RWPE1 (cell line): Measurements from ENCODE around the gene RELA.

Experiments
- CTCF ChIA-PET: fragments of 350-600 bp; sonication (Branson Sonifier 250); formaldehyde crosslinking; extraction: SDS; loops from one replicate; lab custom pipeline; 2021; lab: Yijun Ruan, JAX
- POLR2A ChIA-PET: fragments of 400-600 bp; formaldehyde crosslinking; extraction: SDS; loops from one replicate; lab custom pipeline; 2020; ENCODE audit warnings: antibody characterized with exemption; ENCODE audit not compliant: low non-redundant PET; lab: Yijun Ruan, JAX
- DNase-seq: peaks from one replicate; pipeline ENCODE4 v3.0.0; 2012; ENCODE audit warnings: low spot score
- H3K27ac ChIP-seq: fragments of 450-650 bp; 2 replicates; pipeline ENCODE4 v1.5.1; 2017
- CTCF ChIP-seq: fragments of 450-650 bp; conservative IDR thresholded peaks from 2 replicates; pipeline ENCODE4 v1.5.1; 2017; ENCODE audit warnings: low read depth, mild to moderate bottlenecking

The RELA gene

GRCh38 chr11:65611758-65612603 is 50.7 kb downstream of the RELA start:
- CTCF ChIA-PET = interaction anchor here (0.6 kb wide), 2 partner anchors 45 to 86 kb away, joined by 3 to 4 read pairs; no protein-coding TSS in a partner anchor
- POLR2A ChIA-PET = interaction anchor here (1.1 kb wide), 1 partner anchor 72 kb away, joined by 4 read pairs; no protein-coding TSS in a partner anchor
- peak overlapping the region; percentile 93 for H3K27ac ChIP-seq
- no peak for TF ChIP-seq CTCF
- DNase-seq = no peak

- TF ChIP-seq CTCF = no peak
- POLR2A ChIA-PET = no interaction called here
- peak overlapping the region; percentile 93 for H3K27ac ChIP-seq
- DNase-seq = no peak
- CTCF ChIA-PET = interaction anchor here (0.6 to 0.7 kb wide), 3 partner anchors 18 to 35 kb away, joined by 3 to 4 read pairs (median 4); no protein-coding TSS in a partner anchor
Observed at GRCh38 chr11:65611028-65611757, 51.5 kb downstream of the RELA start.

GRCh38 chr11:65610404-65610803 is 52.3 kb downstream of the RELA start:
- no peak for TF ChIP-seq CTCF
- H3K27ac ChIP-seq = peak overlapping the region; percentile 93
- no peak for DNase-seq
- ChIA-PET POLR2A (no interaction called here), CTCF (interaction anchor here (0.6 to 1.0 kb wide), 4 partner anchors 17 to 39 kb away, joined by 3 to 4 read pairs (median 4); no protein-coding TSS in a partner anchor)

GRCh38 chr11:65609665-65610064 is 53.1 kb downstream of the RELA start:
- peak overlapping the region; percentile 93 for H3K27ac ChIP-seq
- no peak for TF ChIP-seq CTCF
- ChIA-PET POLR2A (no interaction called here), CTCF (interaction anchor here (0.5 to 3.7 kb wide), 3 partner anchors 16 to 670 kb away, joined by 3 to 16 read pairs (median 5); no protein-coding TSS in a partner anchor)
- no peak for DNase-seq

GRCh38 chr11:65609229-65609628 is 53.5 kb downstream of the RELA start:
- peak overlapping the region; percentile 93 for H3K27ac ChIP-seq
- no peak for TF ChIP-seq CTCF
- ChIA-PET CTCF (interaction anchor here (0.6 to 3.7 kb wide), 3 partner anchors 11 to 38 kb away, joined by 3 to 16 read pairs (median 3); no protein-coding TSS in a partner anchor), POLR2A (no interaction called here)
- no peak for DNase-seq
